GM13976 (cell line): ENCODE results near the gene CHRM5.

Experiments used
- DNase-seq: peaks from one replicate; pipeline ENCODE4 v3.0.0; 2012; ENCODE audit warnings: low spot score
- in situ Hi-C: fragments of 300-500 bp; cut with MboI; formaldehyde crosslinking; loops from one replicate; pipeline ENCODE4 v1.12.0; 2022; ENCODE audit warnings: low sequenced_read_pairs, mixed read lengths, inconsistent platforms; ENCODE audit not compliant: unreplicated experiment
- TF ChIP-seq, protein P1 (sequence below): IDR thresholded peaks from 2 replicates; pipeline ENCODE4 v1.5.1; 2012; ENCODE audit warnings: borderline replicate concordance, mild to moderate bottlenecking; ENCODE audit not compliant: insufficient read depth; ENCODE audit errors: extremely low read depth, missing control alignments, control extremely low read depth

The CHRM5 gene, protein sequence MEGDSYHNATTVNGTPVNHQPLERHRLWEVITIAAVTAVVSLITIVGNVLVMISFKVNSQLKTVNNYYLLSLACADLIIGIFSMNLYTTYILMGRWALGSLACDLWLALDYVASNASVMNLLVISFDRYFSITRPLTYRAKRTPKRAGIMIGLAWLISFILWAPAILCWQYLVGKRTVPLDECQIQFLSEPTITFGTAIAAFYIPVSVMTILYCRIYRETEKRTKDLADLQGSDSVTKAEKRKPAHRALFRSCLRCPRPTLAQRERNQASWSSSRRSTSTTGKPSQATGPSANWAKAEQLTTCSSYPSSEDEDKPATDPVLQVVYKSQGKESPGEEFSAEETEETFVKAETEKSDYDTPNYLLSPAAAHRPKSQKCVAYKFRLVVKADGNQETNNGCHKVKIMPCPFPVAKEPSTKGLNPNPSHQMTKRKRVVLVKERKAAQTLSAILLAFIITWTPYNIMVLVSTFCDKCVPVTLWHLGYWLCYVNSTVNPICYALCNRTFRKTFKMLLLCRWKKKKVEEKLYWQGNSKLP

DNA sequence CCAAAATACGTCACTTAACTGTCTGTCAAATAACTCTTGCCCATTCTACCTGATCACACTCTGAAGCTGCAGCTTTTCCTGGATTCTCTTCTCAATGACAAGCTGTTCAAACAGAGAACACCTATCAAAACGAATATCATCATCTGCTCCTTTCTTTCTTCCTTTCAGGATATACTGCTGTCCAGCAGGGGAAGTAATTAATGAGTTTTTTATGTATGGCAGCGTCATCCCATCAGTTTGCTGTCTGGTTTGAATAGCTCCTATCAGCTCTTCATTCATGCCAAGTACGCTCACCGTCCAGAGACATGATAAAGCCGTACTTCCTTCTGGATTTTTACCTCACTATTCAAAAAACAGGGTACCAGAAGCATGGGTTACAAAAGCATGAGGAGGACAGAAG, at the start of gene CHRM5:
TSS of gene CHRM5 (plus strand) at position 274 of the 400 bp plus-strand sequence. CDS start 94,221 bp downstream, outside the sequence.
- in situ Hi-C loops, result no loop called here
- DNase-seq, result no peak
- TF ChIP-seq, protein P1, sequence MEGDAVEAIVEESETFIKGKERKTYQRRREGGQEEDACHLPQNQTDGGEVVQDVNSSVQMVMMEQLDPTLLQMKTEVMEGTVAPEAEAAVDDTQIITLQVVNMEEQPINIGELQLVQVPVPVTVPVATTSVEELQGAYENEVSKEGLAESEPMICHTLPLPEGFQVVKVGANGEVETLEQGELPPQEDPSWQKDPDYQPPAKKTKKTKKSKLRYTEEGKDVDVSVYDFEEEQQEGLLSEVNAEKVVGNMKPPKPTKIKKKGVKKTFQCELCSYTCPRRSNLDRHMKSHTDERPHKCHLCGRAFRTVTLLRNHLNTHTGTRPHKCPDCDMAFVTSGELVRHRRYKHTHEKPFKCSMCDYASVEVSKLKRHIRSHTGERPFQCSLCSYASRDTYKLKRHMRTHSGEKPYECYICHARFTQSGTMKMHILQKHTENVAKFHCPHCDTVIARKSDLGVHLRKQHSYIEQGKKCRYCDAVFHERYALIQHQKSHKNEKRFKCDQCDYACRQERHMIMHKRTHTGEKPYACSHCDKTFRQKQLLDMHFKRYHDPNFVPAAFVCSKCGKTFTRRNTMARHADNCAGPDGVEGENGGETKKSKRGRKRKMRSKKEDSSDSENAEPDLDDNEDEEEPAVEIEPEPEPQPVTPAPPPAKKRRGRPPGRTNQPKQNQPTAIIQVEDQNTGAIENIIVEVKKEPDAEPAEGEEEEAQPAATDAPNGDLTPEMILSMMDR, result no peak

DNA sequence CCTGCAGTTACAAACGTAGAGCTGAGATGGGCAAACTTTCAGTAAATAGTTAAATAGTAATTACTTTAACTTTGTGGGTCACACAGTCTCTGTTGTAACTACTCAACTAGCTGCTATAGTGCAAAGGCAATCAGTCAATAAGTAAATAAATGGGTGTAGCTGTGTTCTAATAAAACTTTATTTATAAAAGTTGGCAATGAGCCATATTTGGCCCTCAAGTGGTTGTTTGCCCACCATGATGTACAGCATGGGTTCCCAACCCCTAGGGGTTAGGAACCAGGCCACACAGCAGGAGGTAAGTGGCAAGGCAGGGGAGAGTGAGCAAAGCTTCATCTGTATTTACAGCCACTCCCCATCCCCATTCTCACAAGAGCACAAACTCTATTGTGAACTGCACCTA, 44.9 kb upstream of the CHRM5 start:
- no peak for DNase-seq
- in situ Hi-C loops, result no loop called here
- TF ChIP-seq, protein P1, result no peak

DNA sequence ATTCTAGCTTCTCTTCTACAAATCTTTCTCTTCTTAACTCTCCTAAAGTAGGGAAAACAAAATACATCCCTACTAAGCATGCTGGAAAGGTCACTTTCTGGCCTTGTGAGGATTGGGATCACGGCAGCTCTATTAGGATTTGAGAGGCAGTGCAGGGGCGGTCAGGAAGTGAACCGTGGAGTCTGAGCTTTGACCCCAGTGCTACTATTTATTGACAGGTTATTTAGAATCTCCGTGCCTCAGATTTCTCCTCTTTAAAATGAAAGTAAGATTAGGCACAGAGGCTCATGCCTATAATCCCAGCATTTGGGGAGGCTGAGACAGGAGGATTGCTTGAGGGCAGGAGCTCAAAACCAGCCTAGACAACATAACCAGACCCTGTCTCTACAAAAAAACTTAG, 42.0 kb upstream of the CHRM5 start:
- in situ Hi-C loops, result no loop called here
- no peak for DNase-seq
- TF ChIP-seq, protein P1, result no peak

DNA sequence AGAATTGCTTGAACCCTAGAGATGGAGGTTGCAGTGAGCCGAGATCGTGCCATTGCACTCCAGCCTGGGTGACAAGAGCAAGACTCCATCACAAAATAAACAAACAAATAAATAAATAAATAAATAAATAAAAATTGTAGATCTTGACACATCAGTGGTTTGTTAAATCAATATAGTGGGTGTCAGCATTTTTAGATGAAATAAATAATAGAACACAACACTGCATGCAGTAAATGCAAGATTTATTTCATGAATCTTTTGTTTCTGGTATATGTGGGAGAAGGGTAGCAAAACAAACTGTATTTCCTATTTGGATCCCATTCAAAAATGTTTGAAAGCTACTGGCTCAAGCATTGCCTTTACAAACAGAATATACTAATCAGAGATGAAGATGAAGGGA, 35.6 kb upstream of the CHRM5 start:
- in situ Hi-C loops, result no loop called here
- DNase-seq, result no peak
- TF ChIP-seq, protein P1, result no peak

DNA sequence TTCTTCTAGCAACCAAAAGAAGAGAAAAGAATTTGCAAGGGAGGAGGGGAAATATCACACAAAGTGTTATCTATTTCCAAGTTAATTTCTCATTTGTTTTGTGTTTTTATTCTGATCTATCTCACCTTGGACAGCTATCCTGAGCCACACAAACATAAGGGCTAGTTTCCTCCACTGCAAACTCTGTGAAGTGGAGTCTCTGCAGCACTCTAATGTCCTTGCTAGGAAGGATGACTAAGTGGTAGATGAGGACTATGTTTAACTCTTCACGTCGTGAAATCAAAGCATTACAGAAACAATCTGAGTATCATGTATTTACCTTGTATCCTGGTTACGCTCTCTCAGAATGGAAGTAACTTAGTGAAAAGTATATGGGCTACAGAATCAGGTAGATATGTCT, 33.9 kb upstream of the CHRM5 start:
- TF ChIP-seq, protein P1, result no peak
- in situ Hi-C loops, result no loop called here
- DNase-seq, result no peak

DNA sequence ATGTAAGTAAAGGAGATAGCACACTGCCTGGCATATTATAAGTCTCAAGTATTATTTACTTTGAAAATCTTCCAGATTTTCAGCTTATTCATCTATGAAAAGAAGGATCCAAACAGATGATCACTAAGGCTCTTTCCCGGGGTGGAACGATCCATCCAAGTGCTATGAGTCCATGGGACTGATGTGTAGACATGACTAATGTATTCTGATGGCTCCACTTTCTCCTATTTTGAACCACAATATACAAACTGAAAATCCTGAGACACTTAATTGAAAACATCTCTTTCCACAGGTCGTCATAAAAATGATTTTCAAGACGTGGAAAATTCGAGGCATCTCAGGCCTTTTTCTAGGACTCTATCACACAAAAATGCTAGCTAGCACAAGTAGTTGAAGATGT, 33.4 kb upstream of the CHRM5 start:
- no peak for DNase-seq
- TF ChIP-seq, protein P1, result no peak
- in situ Hi-C loops, result no loop called here
